Ishikawa (cell line): ENCODE data around the gene RAB9A.

Experiments
- CEBPB ChIP-seq: IDR thresholded peaks from 2 replicates; pipeline ENCODE4 v1.6.1; 2012
- CREB1 ChIP-seq: IDR thresholded peaks from 2 replicates; pipeline ENCODE4 v1.6.1; 2012; ENCODE audit warnings: low read depth
- EGR1 ChIP-seq: IDR thresholded peaks from 2 replicates; pipeline ENCODE4 v1.6.1; 2012
- EP300 ChIP-seq: IDR thresholded peaks from 2 replicates; pipeline ENCODE4 v1.6.1; 2012; ENCODE audit warnings: borderline replicate concordance
- FOXM1 ChIP-seq: IDR thresholded peaks from 2 replicates; pipeline ENCODE4 v1.6.1; 2012; ENCODE audit warnings: low read depth, borderline replicate concordance
- MAX ChIP-seq: IDR thresholded peaks from 2 replicates; pipeline ENCODE4 v1.6.1; 2012
- NFIC ChIP-seq: IDR thresholded peaks from 2 replicates; pipeline ENCODE4 v1.6.1; 2012
- RAD21 ChIP-seq: IDR thresholded peaks from 2 replicates; pipeline ENCODE4 v1.6.1; 2012; ENCODE audit warnings: low read depth
- REST ChIP-seq: IDR thresholded peaks from 2 replicates; pipeline ENCODE4 v1.6.1; 2012; ENCODE audit warnings: low read depth, mild to moderate bottlenecking
- TAF1 ChIP-seq: IDR thresholded peaks from 2 replicates; pipeline ENCODE4 v1.6.1; 2012; ENCODE audit warnings: low read depth, mild to moderate bottlenecking
- TCF12 ChIP-seq: IDR thresholded peaks from 2 replicates; pipeline ENCODE4 v1.6.1; 2012; ENCODE audit warnings: low read depth
- TEAD4 ChIP-seq: IDR thresholded peaks from 2 replicates; pipeline ENCODE4 v1.6.1; 2012
- USF1 ChIP-seq: IDR thresholded peaks from 2 replicates; pipeline ENCODE4 v1.6.1; 2012
- YY1 ChIP-seq: IDR thresholded peaks from 2 replicates; pipeline ENCODE4 v1.6.1; 2012; ENCODE audit warnings: low read depth
- ZBTB7A ChIP-seq: IDR thresholded peaks from 2 replicates; pipeline ENCODE4 v1.6.1; 2012; ENCODE audit warnings: low read depth

Gene RAB9A

GRCh38 chrX:13681595-13681994 lies 7.3 kb upstream of the RAB9A start:
- no peak for TF ChIP-seq REST
- TF ChIP-seq NFIC: no peak
- no peak for TF ChIP-seq CREB1
- no peak for TF ChIP-seq TAF1
- TF ChIP-seq FOXM1: no peak
- TF ChIP-seq MAX: no peak
- no peak for TF ChIP-seq ZBTB7A
- TF ChIP-seq EGR1: no peak
- TF ChIP-seq TCF12: no peak
- TF ChIP-seq CEBPB: no peak
- TF ChIP-seq USF1: no peak
- TF ChIP-seq TEAD4: no peak
- TF ChIP-seq EP300: no peak
- TF ChIP-seq RAD21: no peak
- no peak for TF ChIP-seq YY1

- TF ChIP-seq TAF1 (no peak), USF1 (no peak), ZBTB7A (no peak), TCF12 (no peak), EGR1 (no peak), NFIC (no peak), REST (no peak), TEAD4 (no peak), YY1 (no peak), MAX (no peak), EP300 (no peak), RAD21 (no peak), FOXM1 (no peak)
Observed at GRCh38 chrX:13684361-13684760, 4.6 kb upstream of the RAB9A start.

- TF ChIP-seq EP300: no peak
- no peak for TF ChIP-seq RAD21
- no peak for TF ChIP-seq NFIC
- no peak for TF ChIP-seq USF1
- no peak for TF ChIP-seq CREB1
- TF ChIP-seq MAX: no peak
- no peak for TF ChIP-seq TAF1
- TF ChIP-seq REST: no peak
- TF ChIP-seq ZBTB7A: no peak
- TF ChIP-seq TEAD4: no peak
- no peak for TF ChIP-seq YY1
- TF ChIP-seq FOXM1: no peak
- TF ChIP-seq TCF12: no peak
- no peak for TF ChIP-seq EGR1
- TF ChIP-seq CEBPB: no peak
Observed at GRCh38 chrX:13685126-13685763, 3.7 kb upstream of the RAB9A start.

- TF ChIP-seq EGR1 (no peak), TAF1 (no peak), YY1 (no peak)
Observed at GRCh38 chrX:13687203-13687602, 1.7 kb upstream of the RAB9A start.
